C4-2B (cell line): ENCODE measurements around the gene PODNL1.

Source experiments
- CTCF ChIP-seq: fragments of 450-650 bp; conservative IDR thresholded peaks from 2 replicates; pipeline ENCODE4 v1.5.1; 2017; ENCODE audit warnings: mild to moderate bottlenecking
- ZFX ChIP-seq: fragments of 450-650 bp; IDR thresholded peaks from 2 replicates; pipeline ENCODE4 v1.6.1; 2017

- TF ChIP-seq CTCF (no peak), ZFX (no peak)
Observed at GRCh38 chr19:13929340-13929739, 8.9 kb downstream of the PODNL1 start.
